RWPE1 (cell line): ENCODE data around the gene SNTG2.

Source experiments
- CTCF ChIA-PET: fragments of 350-600 bp; sonication (Branson Sonifier 250); formaldehyde crosslinking; extraction: SDS; loops from one replicate; lab custom pipeline; 2021; lab: Yijun Ruan, JAX
- POLR2A ChIA-PET: fragments of 400-600 bp; formaldehyde crosslinking; extraction: SDS; loops from one replicate; lab custom pipeline; 2020; ENCODE audit warnings: antibody characterized with exemption; ENCODE audit not compliant: low non-redundant PET; lab: Yijun Ruan, JAX
- DNase-seq: peaks from one replicate; pipeline ENCODE4 v3.0.0; 2012; ENCODE audit warnings: low spot score
- H3K27ac ChIP-seq: fragments of 450-650 bp; 2 replicates; pipeline ENCODE4 v1.5.1; 2017
- CTCF ChIP-seq: fragments of 450-650 bp; conservative IDR thresholded peaks from 2 replicates; pipeline ENCODE4 v1.5.1; 2017; ENCODE audit warnings: low read depth, mild to moderate bottlenecking

Gene SNTG2

GRCh38 chr2:979069-979928 lies 28.6 kb downstream of the SNTG2 start:
- POLR2A ChIA-PET, result no interaction called here
- CTCF ChIA-PET, result no interaction called here
- no peak overlapping the region for H3K27ac ChIP-seq

GRCh38 chr2:980176-980575 lies 29.5 kb downstream of the SNTG2 start:
- ChIA-PET POLR2A (no interaction called here), CTCF (no interaction called here)
- no peak for TF ChIP-seq CTCF
- DNase-seq, result no peak
- H3K27ac ChIP-seq, result no peak overlapping the region

More at GRCh38 chr2:979069-979928, 28.6 kb downstream of the SNTG2 start:
- no peak for DNase-seq
- TF ChIP-seq CTCF, result no peak

- no peak for TF ChIP-seq CTCF
- CTCF ChIA-PET, result interaction anchor here (0.6 kb wide), 1 partner anchor 271 kb away, joined by 3 read pairs; no protein-coding TSS in a partner anchor
- no peak overlapping the region for H3K27ac ChIP-seq
- DNase-seq, result no peak
- POLR2A ChIA-PET, result no interaction called here
Observed at GRCh38 chr2:981258-981657, 30.6 kb downstream of the SNTG2 start.

- ChIA-PET POLR2A (no interaction called here), CTCF (no interaction called here)
- no peak for DNase-seq
- no peak overlapping the region for H3K27ac ChIP-seq
- no peak for TF ChIP-seq CTCF
Observed at GRCh38 chr2:981759-982158, 31.1 kb downstream of the SNTG2 start.

- no peak for TF ChIP-seq CTCF
- no peak for DNase-seq
- ChIA-PET CTCF (interaction anchor here (0.6 kb wide), 1 partner anchor 362 kb away, joined by 3 read pairs; no protein-coding TSS in a partner anchor), POLR2A (no interaction called here)
- no peak overlapping the region for H3K27ac ChIP-seq
Observed at GRCh38 chr2:985317-985898, 34.8 kb downstream of the SNTG2 start.

- CTCF ChIA-PET, result no interaction called here
- no peak overlapping the region for H3K27ac ChIP-seq
- TF ChIP-seq CTCF, result no peak
- POLR2A ChIA-PET, result no interaction called here
- DNase-seq, result no peak
Observed at GRCh38 chr2:987789-988188, 37.1 kb downstream of the SNTG2 start.
